Stimulated activated CD8-positive, alpha-beta memory T cell treated with anti-CD3 and anti-CD28 coated beads, Interleukin-2, amount 100 ng/mL, for 48 hours (primary cell): ENCODE data around the gene DNAJB14.

ENCODE experiments used
- DNase-seq, 2 donors: peaks; one replicate each; pipeline ENCODE4 v3.0.0-alpha.2; 2020; ENCODE audit warnings: low read depth in 2 of 2

DNAJB14 gene

DNA sequence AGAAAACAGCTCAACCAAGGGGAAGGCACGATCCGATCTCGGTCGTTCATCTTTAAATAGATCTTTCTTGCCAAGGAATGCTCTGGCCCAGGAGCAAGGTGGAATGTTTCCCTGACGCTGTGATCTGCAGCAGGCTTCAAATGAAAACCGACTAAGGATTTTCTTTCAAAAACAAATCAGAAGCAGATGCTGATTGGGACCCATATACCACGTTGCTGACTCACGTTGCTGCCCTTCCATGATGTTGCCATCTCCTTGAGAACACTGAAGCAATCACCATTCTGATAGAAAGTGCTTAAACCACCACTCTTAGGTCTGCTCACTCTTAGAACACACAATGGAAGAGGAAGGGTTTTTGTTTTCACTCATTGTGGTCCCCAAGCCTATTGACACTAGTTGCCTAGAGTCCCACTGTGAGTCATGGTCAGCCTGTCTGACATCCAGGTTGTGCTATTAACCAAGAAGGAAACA, 78.3 kb downstream of the DNAJB14 start:
- no peak for DNase-seq

DNA sequence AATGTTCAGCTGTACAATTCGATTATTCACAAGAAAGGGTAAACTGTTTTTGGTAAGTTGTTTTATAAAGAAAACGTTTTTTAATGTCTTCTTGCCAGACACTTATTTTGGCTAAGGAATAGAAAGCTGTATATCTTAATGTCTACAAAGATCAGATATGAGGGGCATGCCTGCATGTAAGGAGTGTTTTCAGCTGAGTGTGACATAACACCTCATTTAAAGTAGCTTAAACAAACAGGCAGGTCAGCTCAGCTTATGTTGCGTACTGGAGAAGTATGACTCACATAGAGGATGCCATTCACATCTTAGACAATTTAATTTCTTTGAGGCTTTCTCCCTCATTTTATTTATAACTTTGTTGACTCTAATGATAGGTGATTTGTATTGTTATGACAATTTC, 82.6 kb downstream of the DNAJB14 start:
- no peak for DNase-seq

DNA sequence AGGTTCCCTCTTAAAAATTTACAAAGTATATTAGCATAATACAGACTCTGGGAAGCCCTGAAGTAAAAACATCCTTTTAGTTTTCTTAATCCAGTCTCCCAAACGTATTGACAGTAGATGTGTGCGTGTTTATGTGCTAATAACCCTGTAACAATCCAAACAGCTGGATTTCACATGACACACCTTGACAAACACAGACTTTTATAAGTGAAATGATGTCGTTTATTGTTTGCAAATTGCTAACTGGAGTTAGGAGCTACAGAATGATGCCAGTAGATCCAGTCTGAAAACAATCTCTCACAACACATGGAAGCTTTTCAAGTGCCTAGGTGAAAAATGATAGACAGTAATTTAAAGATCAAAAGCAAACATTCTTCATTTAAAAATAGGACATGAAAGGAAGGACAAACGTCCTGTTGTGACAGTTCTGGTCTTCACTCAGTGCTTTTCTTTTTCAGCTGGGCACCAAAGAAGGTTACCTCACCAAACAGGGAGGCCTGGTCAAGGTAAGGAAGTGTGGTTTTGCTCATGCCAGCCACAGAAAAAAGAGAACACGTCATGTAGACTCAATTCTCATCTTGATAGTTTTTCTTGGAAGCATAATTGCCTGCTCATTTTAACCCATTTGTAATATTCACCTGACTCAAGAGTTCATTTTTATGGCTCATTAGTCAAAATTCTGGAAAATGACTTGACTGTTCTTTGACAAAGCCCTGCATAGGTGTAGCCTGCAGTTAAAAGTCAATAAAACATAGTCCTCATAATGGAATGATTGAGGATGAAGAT, 85.1 kb downstream of the DNAJB14 start:
- DNase-seq = no peak

DNA sequence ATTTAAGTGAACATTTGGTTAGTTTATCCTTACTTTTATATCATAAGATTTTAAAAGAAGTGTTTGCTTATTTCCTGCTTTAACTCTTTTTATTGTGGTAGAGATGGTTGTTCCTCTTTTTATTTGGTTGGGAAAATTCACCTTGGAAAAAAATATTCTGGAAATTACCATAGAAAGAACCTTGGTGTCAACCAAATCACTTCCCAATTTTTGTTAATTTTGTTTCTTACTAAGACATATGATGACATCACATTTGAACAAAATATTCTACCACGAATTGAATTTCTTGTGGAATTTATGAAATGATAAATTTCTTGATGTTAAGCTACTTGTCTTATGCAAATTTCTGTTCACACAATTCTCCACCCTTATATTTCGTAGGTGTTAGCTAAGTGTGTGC, 85.9 kb downstream of the DNAJB14 start:
- no peak for DNase-seq

DNA sequence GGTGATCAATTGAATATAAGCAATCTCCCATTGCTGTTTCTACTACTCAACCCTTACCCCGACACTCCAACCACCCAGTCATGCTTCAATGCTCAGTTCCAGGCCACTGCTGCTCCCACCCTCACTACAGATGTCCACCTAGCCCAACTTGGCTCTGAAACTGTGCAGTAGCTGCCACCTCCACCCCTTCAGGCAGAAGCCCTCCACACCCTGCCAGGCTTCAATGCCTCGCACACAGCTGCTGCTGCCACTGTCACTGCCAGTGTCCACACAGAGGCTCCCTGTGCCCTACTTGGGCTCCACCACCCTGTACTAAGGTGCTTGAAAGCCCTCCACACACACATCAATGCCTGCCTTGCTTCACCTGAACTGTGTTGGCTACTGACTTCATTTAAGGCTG, 86.8 kb downstream of the DNAJB14 start:
- DNase-seq = no peak

DNA sequence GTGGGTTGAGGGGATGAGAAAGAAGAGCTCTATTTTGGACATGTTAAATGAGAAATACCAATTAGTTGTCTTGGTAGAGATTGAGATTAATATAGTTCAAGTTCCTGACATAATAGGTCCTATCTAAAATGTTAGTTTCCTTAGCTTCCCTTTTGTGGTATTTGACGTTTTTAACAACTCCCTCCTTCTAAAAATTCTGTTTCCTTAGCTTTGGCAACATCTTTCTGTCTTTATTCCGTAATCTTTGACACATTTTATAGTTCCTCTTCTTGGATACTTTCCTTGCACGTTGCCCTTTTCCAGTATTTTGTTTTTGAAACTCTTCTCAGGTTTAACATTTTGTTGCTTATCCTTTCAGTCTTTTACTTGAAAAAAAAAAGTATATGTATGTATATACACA, 89.1 kb downstream of the DNAJB14 start:
- DNase-seq = no peak

DNA sequence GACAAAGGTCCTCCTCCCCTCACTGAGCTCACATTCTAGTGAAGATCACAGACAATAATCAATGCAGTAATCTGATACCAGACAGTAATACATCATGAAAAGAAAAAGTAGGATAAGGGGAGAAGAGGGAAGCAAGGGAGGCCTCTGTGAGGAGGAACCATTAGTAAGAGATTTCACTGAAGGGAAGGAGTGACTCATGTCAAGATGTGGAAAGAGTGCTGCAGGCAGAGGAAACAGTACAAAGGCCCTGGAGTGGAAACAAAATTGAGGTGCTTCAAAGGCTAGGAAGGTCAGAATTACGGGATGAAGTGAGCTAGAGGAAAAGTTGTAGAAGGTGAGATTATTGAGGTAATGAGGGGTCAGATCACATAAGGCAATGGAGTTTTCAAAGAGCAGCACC, 90.3 kb downstream of the DNAJB14 start:
- DNase-seq = no peak

DNA sequence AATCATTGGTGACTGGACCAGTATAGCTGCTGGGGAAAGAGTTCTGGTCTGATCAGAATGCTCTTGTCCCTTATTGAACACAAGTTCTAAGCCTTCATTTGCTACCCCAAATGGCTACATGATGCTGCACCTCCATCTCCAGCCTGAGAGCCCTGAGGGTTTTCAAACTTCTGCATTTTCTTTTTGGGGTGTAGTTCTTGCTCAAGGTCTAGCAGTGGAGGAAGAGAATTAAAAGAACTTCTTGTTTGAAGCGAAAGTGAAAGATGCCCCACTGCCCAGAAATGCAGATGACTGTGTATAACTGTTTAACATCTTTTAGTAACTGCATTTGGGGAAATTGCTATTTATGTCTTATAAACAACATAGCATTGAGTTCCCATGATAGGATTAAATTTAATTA, 90.7 kb downstream of the DNAJB14 start:
- DNase-seq = no peak

DNA sequence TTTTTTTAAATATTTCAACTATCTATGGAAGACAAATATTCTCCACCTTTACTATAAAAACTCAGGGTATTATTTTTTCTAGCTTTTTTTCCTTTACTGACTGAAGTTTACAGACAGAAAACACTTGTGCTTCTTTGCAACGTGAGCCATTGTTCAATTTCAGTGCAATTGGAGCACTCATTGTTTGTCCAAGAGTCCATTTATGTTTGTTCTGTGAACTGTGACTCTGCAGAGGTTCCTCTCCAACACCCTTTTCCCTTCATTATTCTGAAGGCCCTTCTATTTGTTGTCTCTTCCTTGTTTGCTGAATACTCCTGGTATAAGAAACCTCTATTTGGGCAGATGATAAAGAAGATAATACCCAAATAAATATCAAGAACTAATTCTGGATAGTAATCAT, 92.4 kb downstream of the DNAJB14 start:
- DNase-seq = no peak

DNA sequence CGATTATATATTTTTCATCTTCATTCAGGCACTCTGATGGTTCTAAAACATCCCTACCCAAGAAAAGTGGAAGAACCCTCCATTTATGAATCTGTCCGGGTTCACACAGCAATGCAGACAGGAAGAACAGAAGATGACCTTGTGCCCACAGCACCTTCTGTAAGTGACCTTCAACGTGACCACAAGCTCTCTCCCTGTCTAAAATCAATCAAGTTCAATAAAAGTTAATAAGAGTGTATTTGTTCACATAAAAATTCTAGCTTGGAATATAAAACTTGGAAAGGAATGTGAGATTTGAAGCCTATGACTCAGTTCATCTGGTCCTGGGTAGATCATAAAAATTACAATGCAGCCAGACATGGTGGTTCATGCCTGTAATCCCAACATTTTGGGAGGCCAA, 93.2 kb downstream of the DNAJB14 start:
- no peak for DNase-seq

DNA sequence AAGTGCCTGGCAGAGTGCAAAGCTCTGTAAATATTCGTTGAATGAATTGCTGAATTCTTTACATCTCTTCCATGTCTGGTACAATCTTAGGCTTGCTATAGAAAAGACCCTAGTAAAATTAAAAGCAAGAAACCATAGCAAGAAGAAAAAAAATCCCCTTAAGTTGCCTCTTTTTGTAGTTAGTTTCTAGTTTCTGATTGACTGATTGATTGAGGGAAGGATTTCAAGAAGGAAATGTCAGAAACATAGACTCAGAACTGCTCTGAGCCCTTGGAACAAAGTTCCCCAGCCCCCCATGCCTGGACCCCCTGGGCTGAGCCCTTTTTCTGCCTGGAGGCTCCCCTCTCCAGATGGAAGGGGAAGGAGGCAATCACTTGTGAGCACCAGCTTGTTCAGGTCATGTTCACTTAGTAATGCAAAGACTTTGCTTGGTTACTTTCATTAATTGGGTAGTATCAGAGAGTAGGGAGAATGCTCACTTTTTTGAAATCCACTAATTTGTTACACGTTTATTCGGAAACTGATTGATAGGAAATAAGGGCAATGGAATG, 94.1 kb downstream of the DNAJB14 start:
- no peak for DNase-seq

DNA sequence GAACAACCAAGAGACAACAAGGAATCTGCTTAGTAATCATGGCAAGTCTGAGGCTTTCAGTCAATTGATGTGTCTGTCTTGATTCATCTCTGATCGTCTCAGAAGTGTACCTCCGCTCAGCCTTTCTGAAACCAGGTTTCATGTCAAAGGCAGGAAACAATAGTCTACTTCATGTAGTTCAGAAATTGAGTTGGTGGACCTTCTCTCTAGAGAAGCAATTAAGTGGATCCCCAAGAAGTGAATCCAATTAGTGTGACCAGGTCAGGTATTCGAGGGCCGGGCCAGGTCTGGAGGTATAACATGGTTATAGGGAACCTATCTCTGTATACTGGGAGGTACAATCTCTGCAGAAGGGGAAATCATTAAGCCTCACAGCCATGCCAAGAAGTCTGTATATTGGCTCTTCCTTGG, 97.8 kb downstream of the DNAJB14 start:
- DNase-seq = no peak

DNA sequence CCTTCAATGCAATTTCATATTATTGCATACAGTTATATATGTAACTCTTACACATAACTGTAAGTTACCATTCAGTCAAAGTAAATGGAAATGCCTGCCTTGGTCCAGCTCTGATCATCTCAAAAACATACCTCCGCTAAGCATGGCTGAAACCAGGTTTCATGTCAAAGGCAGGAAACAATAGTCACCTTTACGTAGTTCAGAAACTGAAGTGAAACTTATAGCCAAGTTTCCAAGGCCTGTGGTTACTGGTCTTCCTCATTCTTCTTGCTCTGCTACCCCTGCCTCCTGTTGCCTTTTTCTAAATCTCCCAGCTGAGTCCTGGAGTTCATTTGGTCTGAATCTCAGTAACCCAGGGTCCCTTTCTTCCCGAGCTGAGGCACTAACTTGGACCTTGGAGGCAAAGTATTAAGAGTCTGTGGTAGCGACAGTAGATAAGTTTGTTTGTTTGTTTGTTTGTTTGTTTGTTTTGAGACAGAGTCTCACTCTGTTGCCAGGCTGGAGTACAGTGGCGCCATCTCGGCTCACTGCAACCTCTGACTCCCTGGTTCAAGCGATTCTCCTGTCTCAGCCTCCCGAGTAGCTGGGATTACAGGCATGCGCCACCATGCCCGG, 98.9 kb downstream of the DNAJB14 start:
- DNase-seq = no peak

DNA sequence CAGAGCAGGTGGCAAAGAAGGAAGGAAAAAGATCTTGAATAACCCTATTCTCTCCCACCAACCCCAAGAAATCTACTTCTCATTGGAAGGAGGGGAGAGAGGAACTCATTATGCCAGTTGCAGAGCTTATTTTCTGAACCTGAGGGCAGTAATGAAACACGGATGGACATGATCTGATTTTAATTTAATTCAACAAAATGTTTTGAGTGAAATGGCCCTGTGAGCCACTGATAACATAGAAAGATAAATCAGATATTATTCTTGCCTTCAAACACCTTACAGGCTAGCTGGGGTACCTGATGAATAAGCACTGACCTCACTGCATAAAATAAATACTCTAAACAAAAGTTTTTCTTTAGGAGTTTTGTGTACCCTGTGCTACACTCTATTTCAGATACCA, 99.5 kb downstream of the DNAJB14 start:
- no peak for DNase-seq
